ENCODE data around the gene PTPRO.

- TF ChIP-seq CTCF (IDR thresholded peaks at IDR 0.05; ENCODE audit: insufficient read depth, low read length, poor library complexity, severe bottlenecking) = no peak
- TF ChIP-seq EZH2phosphoT487 (conservative IDR thresholded peaks at IDR 0.05; ENCODE audit: low read length) = no peak
Observed at GRCh38 chr12:15556411-15557102, 234.2 kb downstream of the PTPRO start.
